Panc1 (cell line): ENCODE results near the gene KCNAB2. TPM values are rescaled to one million over a fixed set of nuclear protein-coding genes. Genes with fewer than 3 reads are reported as not detected.

ENCODE experiments used
- ATAC-seq: fragments of 200-7000 bp; cut with Tn5 transposase; 2 replicates; pipeline ENCODE4 v1.9.1; 2020; ENCODE audit warnings: mild to moderate bottlenecking, moderate library complexity
- BruUV-seq: library from RNA; stranded (reverse); fragments of 400-500 nt; replicated peaks from 2 replicates; lab custom pipeline; 2021; lab: Mats Ljungman, UMichigan
- CTCF ChIA-PET: fragments of 300-600 bp; sonication (Branson Sonifier 250); formaldehyde crosslinking; loops from one replicate; lab custom pipeline; 2022; ENCODE audit warnings: antibody characterized with exemption; lab: Charles Lee
- POLR2A ChIA-PET: fragments of 300-600 bp; sonication (Branson Sonifier 250); formaldehyde crosslinking; loops from one replicate; lab custom pipeline; 2022; ENCODE audit warnings: antibody characterized with exemption; lab: Charles Lee
- DNase-seq: peaks from one replicate; pipeline ENCODE4 v3.0.0-alpha.2; 2010; ENCODE audit warnings: low read depth, low spot score
- H3K27ac ChIP-seq: 2 replicates; pipeline ENCODE4 v1.5.1; 2011; ENCODE audit warnings: mild to moderate bottlenecking, low read length, inconsistent platforms
- H3K27me3 ChIP-seq: fragments of 200-500 bp; sonication (Bioruptor generic); 2 replicates; pipeline ENCODE4 v1.6.0; 2014; ENCODE audit warnings: low read length, inconsistent platforms; ENCODE audit not compliant: control insufficient read depth, insufficient read depth
- H3K36me3 ChIP-seq: fragments of 200-500 bp; sonication (Bioruptor generic); 2 replicates; pipeline ENCODE4 v1.5.1; 2014; ENCODE audit warnings: inconsistent platforms, mild to moderate bottlenecking, low read length, moderate library complexity; ENCODE audit not compliant: control insufficient read depth, insufficient read depth
- H3K4me1 ChIP-seq: 2 replicates; pipeline ENCODE4 v1.5.1; 2011; ENCODE audit warnings: inconsistent platforms, mild to moderate bottlenecking, low read length, moderate library complexity; ENCODE audit not compliant: control insufficient read depth, insufficient read depth
- H3K4me3 ChIP-seq, 2 experiments: 2 replicates each; pipeline ENCODE4 v1.5.1; 2011 to 2012; ENCODE audit warnings: low read depth in 2 of 2, low read length in 2 of 2, mild to moderate bottlenecking in 2 of 2, inconsistent platforms in 1 of 2, moderate library complexity in 1 of 2
- H3K9me3 ChIP-seq: fragments of 200-500 bp; sonication (Bioruptor generic); 2 replicates; pipeline ENCODE4 v1.5.1; 2014; ENCODE audit warnings: low read depth, mild to moderate bottlenecking, inconsistent platforms, low read length, moderate library complexity; ENCODE audit not compliant: control insufficient read depth, insufficient read depth
- POLR2AphosphoS5 ChIP-seq: IDR thresholded peaks from 2 replicates; pipeline ENCODE4 v1.6.1; 2012; ENCODE audit warnings: mild to moderate bottlenecking, low read depth, low read length, moderate library complexity
- SIN3A ChIP-seq: IDR thresholded peaks from 2 replicates; pipeline ENCODE4 v1.6.1; 2012; ENCODE audit warnings: low read depth, mild to moderate bottlenecking, low read length, moderate library complexity, borderline replicate concordance; ENCODE audit not compliant: insufficient read depth
- TCF7L2 ChIP-seq: IDR thresholded peaks from 2 replicates; pipeline ENCODE4 v1.6.1; 2011; ENCODE audit warnings: mild to moderate bottlenecking, low read depth, low read length, inconsistent platforms
- in situ Hi-C: cut with HindIII; loops from 2 replicates; pipeline ENCODE4 v1.10.0; 2016; ENCODE audit warnings: low sequenced_read_pairs, low pct_unique_long_range_greater_than_20kb
- intact Hi-C: fragments of 100-400 bp; cut with micrococcal nuclease; formaldehyde crosslinking; loops from one replicate; pipeline ENCODE4 v1.10.0; 2022; ENCODE audit not compliant: unreplicated experiment
- total RNA-seq: library from RNA; stranded (reverse); gene quantifications from one replicate; pipeline ENCODE4 v1.2.1, GENCODE V29; 2021; ENCODE audit not compliant: unreplicated experiment
- TF ChIP-seq, protein P1 (sequence below): fragments of 450-650 bp; IDR thresholded peaks from 2 replicates; pipeline ENCODE4 v1.5.1; 2017; ENCODE audit warnings: mild to moderate bottlenecking
- TF ChIP-seq, protein P2 (sequence below), 2 experiments: IDR thresholded peaks; 2 replicates each; pipeline ENCODE4 v1.6.1; 2011 to 2012; ENCODE audit warnings: low read depth in 2 of 2, control low read depth in 1 of 2, low read length in 1 of 2, mild to moderate bottlenecking in 1 of 2, moderate library complexity in 1 of 2; ENCODE audit not compliant: insufficient read depth in 1 of 2

KCNAB2 gene
- total RNA-seq, 1 experiment from 2014 or later, result 27.6 TPM

DNA sequence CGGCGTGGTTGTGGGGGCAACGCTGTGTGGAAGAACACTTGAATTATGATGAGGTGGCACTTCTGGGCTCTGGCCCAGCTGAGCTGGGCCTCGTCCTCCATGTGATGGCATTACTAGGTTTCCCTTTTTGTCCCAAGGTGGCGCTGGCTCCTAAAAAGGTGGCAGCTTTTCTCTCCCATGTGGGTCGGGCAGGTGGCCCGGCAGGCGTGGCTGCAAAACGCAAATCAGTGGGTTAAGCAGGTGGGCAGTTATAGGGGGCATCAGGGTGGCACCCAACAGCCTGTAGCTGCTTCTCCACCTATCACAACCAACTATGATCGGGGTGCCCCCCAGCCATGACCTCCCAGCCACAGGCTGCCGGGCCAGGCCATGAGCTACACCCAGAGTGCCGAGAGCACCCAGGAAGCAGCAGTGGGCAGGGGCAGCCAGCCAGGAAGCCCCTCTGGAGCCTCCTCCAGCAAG lies 59.6 kb downstream of the KCNAB2 start:
- POLR2A ChIA-PET, result no interaction called here
- intact Hi-C loops (loop anchor here (5.0 kb wide), 1 partner anchor 77 kb away; the partner anchor contains the start of gene CHD5), in situ Hi-C loops (no loop called here)
- Histone ChIP-seq H3K4me3 (no peak overlapping the region), H3K27ac (no peak overlapping the region), H3K9me3 (no peaks in the 10 kb centered on the region), H3K36me3 (no peaks in the 10 kb centered on the region; the same call in 1 of the 2 replicates), H3K27me3 (no peaks in the 10 kb centered on the region), H3K4me1 (peaks cover 15% of the 10 kb centered on the region)
- DNase-seq (no peak), ATAC-seq (no peak)
- TF ChIP-seq SIN3A, result no peak
- TF ChIP-seq, protein P1, sequence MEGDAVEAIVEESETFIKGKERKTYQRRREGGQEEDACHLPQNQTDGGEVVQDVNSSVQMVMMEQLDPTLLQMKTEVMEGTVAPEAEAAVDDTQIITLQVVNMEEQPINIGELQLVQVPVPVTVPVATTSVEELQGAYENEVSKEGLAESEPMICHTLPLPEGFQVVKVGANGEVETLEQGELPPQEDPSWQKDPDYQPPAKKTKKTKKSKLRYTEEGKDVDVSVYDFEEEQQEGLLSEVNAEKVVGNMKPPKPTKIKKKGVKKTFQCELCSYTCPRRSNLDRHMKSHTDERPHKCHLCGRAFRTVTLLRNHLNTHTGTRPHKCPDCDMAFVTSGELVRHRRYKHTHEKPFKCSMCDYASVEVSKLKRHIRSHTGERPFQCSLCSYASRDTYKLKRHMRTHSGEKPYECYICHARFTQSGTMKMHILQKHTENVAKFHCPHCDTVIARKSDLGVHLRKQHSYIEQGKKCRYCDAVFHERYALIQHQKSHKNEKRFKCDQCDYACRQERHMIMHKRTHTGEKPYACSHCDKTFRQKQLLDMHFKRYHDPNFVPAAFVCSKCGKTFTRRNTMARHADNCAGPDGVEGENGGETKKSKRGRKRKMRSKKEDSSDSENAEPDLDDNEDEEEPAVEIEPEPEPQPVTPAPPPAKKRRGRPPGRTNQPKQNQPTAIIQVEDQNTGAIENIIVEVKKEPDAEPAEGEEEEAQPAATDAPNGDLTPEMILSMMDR, result peak; percentile 35
- no TSS peak for BruUV-seq
- CTCF ChIA-PET, result interaction anchor here (0.7 kb wide), 1 partner anchor 1091 kb away, joined by 3 read pairs; no protein-coding TSS in a partner anchor

DNA sequence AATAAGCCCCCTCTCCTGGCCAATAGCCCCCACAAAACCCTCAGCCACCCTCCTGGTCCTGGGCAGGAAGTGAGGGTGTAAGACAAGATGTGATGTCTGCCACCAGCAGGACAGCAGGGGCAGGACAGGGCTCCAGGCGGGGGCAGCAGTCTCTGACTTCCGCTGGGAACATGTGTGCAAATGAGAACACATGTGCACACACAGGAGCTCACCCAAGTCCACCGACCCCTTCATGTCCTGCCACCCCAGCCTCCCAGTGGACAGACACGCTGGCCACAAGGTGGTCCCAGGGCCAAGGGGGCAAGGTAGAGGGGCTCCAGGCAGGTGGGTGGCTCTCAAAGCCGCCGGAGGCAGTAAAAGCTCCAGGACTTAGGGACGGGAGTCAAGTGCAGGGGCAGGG lies 60.1 kb downstream of the KCNAB2 start:
- no peak overlapping the region for H3K4me3 ChIP-seq
- H3K27me3 ChIP-seq, result no peaks in the 10 kb centered on the region
- ChIA-PET POLR2A (no interaction called here), CTCF (no interaction called here)
- no peak for ATAC-seq
- no peak for DNase-seq
- peaks cover 15% of the 10 kb centered on the region for H3K4me1 ChIP-seq
- TF ChIP-seq POLR2AphosphoS5 (no peak), TCF7L2 (no peak), SIN3A (no peak)
- TF ChIP-seq, protein P2, sequence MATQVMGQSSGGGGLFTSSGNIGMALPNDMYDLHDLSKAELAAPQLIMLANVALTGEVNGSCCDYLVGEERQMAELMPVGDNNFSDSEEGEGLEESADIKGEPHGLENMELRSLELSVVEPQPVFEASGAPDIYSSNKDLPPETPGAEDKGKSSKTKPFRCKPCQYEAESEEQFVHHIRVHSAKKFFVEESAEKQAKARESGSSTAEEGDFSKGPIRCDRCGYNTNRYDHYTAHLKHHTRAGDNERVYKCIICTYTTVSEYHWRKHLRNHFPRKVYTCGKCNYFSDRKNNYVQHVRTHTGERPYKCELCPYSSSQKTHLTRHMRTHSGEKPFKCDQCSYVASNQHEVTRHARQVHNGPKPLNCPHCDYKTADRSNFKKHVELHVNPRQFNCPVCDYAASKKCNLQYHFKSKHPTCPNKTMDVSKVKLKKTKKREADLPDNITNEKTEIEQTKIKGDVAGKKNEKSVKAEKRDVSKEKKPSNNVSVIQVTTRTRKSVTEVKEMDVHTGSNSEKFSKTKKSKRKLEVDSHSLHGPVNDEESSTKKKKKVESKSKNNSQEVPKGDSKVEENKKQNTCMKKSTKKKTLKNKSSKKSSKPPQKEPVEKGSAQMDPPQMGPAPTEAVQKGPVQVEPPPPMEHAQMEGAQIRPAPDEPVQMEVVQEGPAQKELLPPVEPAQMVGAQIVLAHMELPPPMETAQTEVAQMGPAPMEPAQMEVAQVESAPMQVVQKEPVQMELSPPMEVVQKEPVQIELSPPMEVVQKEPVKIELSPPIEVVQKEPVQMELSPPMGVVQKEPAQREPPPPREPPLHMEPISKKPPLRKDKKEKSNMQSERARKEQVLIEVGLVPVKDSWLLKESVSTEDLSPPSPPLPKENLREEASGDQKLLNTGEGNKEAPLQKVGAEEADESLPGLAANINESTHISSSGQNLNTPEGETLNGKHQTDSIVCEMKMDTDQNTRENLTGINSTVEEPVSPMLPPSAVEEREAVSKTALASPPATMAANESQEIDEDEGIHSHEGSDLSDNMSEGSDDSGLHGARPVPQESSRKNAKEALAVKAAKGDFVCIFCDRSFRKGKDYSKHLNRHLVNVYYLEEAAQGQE (IDR thresholded peaks at IDR 0.05; ENCODE audit: insufficient read depth in 1 of 2, low read depth in 2 of 2, low read length in 1 of 2), result no peak
- TF ChIP-seq, protein P1, result no peak
- intact Hi-C loops, result loop anchor here (5.0 kb wide), 1 partner anchor 77 kb away; the partner anchor contains the start of gene CHD5
- H3K27ac ChIP-seq, result no peak overlapping the region
- H3K9me3 ChIP-seq, result no peaks in the 10 kb centered on the region
- no peaks in the 10 kb centered on the region; the same call in 1 of the 2 replicates for H3K36me3 ChIP-seq
- in situ Hi-C loops, result no loop called here
- BruUV-seq, result no TSS peak
